NCI-H226 (cell line): Measurements from ENCODE around the gene NFIA.

Experiments used
- DNase-seq: peaks from one replicate; pipeline ENCODE4 v3.0.0-alpha.2; 2015

NFIA gene

GRCh38 chr1:61226791-61227567 lies 144.6 kb downstream of the NFIA start:
- DNase-seq = no peak

GRCh38 chr1:61227857-61228550 lies 145.6 kb downstream of the NFIA start:
- DNase-seq = no peak

- no peak for DNase-seq
Observed at GRCh38 chr1:61230523-61230922, 148.2 kb downstream of the NFIA start.

DNA sequence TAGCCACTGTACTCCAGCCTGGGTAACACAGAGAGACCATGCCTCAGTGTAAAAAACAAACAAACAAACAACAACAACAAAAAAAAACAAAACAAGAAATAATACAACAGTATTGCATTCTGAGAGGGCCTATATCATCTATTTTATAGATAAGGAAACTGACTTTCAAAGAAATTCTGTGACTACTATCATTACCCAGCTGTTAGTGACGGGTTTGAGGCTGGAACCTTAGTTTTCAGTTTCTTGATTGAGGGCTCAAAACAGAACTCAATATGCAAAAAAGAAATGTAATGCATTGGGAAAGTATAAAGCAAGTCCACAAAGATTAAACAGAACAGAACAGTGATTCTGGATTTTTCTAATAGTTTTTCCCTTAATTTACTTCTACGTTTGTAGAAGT lies 149.4 kb downstream of the NFIA start:
- no peak for DNase-seq

GRCh38 chr1:61233121-61233660 lies 150.8 kb downstream of the NFIA start:
- no peak for DNase-seq

DNA sequence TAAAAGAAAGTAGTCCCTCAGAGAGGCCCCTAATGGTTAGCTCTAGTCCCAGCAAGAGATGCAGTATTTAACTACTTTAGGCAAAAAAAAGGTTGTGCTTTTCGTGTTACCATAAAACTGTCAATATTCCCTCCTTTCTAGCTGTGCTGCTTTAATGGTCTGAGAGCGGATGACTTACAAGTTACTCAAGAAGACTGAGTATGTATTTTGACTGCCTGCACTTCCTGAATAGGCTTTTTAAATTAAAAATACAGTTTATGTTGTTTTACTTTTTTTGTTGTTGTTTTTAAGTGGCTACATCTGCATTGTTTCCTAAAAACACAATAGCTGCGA lies 152.2 kb downstream of the NFIA start:
- DNase-seq = no peak

GRCh38 chr1:61237147-61237546 lies 154.8 kb downstream of the NFIA start:
- DNase-seq = no peak

GRCh38 chr1:61237659-61238358 lies 155.4 kb downstream of the NFIA start:
- no peak for DNase-seq

GRCh38 chr1:61238359-61238665 lies 156.0 kb downstream of the NFIA start:
- DNase-seq = no peak

DNA sequence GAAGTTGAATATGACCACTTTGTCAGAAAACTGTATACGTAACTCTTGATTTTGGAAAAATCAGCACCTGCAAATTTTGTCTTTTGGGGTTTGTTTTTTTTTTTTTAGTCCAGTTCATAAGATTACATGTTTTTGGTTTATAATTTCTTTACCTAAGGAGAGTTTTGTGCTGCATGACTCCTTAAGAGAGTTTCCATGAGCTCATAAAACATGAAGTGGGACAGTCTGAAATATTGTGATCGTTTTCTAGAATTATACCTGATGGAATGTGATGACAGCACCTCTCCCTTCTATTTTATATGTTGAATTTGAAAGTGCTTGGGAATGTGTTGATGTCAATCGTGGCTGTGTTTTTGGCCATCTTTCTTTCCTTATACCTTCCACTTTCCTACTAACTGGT lies 158.5 kb downstream of the NFIA start:
- DNase-seq = no peak

- DNase-seq = no peak
Observed at GRCh38 chr1:61241411-61241838, 159.1 kb downstream of the NFIA start.

DNA sequence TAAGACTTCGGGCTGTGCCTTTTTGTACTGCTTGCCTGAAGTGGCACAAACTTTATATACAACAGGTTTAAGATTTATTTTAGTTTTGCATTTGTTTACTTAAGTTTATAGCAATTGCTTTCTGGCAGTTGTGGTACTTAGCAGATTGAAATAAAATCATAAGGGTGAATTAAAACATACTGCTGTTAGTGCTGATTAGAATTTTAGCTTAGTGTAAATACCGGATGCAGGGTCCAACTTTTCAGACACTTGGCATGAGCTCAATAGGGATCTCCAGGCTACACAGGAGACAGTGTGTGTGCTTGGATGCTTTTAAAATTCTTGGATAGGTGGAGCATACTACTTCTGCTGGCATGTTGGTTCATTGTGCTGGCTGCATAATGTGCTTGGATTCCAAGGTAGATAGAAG lies 159.6 kb downstream of the NFIA start:
- DNase-seq = no peak

DNA sequence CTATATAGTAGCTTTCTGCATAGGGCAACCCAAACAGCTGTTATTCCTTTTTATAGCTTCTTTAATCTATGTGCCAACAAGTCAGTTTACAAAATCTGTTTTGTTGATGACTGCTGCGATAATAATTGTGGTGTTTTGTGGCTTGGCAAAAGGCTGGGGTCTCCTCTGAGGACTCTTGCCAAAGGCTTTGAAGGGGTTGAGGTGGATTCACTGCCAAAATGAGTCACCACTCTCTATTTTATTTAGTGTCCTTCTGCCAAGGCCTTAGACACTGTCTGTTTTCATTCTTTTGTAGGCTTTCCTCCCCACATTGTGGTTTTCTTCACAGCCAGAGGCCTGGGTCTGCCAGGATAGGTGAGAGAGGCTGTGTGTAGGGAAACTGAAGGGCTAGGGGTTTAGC lies 161.8 kb downstream of the NFIA start:
- DNase-seq = peak; percentile 25

- no peak for DNase-seq
Observed at GRCh38 chr1:61245696-61246400, 163.5 kb downstream of the NFIA start.

DNA sequence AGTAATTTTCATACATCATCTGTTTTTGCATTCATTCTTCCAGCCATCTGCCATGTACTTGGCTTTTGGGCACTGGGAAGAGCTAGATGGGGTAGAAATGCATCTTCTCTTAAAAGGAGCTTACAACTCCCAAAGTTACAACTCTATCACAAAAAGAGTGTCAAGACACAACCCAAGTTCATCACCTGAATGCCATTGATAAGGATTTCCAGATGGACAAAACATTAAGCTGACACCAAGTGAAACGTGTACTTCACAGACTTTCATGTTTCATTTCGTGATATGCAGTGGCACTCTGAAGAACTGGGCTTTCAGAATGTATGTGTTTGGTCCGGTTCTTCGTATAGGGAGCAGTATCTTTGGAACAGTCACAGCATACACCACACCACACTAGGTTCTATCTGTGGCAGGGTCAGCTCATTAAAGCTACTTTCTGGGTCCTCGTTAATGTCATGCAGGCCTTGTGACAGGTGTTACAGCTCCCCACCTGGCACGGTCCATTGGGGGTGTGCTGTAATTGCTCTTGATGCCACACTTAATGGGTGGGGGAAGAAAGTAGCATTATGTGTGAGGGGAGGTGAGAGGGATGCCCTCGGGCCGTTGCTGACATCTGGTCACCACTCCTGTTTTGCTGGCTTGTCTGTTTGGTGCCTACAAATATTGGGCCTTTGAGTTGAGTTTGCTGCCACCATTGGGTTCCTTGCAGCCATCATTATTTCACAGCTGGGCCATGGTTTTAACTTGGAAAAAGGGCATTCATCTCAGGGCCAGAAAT lies 164.9 kb downstream of the NFIA start:
- no peak for DNase-seq

DNA sequence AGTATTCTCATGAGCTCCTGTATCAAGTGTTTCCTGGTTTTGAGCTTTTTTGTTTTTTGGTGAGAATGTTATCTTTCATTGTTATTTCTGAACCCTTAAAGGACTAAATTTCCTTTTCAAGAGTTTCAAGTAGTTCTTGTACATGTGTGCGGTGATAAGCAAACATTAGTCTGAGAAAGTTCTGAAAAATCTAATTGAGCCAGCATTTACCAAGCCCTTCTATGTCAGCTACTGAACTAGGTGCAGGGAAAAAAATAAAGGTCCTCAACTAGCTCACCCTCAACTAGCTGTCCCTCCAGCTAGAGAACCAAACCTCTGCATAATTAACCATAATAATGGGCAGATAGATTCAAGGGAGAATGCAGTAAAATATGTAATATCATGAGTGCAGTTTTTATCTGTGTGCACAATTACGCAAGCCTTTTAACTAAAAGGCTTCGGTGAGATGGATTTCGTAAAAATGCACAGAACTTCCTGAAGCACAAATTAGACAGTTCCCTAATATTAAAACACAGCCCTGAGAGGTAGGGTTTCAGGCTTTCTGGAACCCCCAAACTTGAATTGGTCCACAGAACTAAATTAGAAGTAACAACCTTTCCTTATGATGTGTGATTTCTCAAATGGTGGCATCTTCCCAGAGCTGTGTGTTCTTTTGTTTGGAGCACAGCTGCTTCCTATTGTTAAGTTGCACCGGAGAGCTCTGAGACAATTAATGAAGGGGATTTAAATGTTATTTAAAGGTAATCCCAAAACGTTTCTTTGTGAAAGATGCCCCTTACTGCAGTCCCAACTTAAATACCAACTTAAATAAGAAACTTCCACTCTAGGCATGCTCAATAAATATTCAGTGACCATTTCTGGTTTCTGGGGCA lies 165.8 kb downstream of the NFIA start:
- no peak for DNase-seq

DNA sequence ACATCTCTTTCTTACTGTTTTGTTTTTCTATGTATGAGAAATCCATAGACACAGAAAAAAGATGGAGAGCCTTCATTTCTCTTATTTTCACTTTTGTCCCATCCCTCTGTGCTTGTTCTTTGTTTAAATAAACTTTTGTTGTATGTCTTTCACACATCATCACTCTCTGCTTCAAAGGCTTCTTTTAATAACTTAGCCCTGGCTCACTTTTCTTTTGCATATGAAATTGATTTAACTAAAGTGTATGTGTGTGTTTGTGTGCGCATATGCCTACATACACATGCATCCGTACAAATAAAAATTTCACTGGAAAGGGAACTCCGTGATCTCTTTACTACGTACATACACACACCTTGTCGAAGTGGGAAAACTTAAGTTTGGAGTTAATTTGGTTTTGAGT lies 168.6 kb downstream of the NFIA start:
- no peak for DNase-seq

DNA sequence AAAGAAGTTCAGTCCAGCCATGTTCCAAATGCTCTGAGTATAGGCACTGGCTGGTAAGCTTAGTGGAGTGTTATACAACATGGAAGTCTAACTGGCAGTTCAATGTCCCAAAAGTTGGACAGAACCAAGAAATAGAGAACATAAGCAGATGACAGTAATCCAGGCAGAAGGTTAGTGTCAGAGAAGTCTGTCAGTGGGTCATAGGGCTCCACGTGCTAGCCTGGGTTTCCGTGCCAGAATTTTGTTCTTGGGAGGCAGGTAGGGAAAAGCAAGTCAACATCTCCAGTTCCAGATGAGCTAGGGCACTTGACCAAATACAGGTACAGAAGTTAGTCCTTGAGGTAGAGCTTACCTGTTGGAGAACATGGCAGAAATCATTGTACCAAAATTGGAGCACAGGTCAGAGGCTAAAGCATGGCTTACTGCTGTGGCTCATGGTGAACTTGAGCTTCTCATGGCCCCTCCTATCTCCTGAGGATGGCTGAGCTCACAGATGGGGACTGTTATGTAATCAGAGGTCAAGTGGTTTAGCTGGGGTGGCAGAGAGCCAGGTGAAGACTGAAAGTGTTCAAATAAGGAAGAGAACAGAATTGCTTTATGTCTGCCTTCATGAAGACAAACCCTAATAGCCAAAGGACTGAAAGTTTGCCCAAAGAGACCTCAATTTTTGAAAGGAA lies 170.8 kb downstream of the NFIA start:
- DNase-seq = peak; percentile 68

GRCh38 chr1:61253912-61254633 lies 171.7 kb downstream of the NFIA start:
- DNase-seq = no peak
